Activated CD8-positive, alpha-beta memory T cell treated with anti-CD3 and anti-CD28 coated beads, Interleukin-2, amount 50 U/mL, for 24 hours (primary cell): Measurements from ENCODE around the gene DOCK9.

ENCODE experiments used
- DNase-seq: peaks from one replicate; pipeline ENCODE4 v3.0.0-alpha.2; 2020; ENCODE audit errors: extremely low read depth

DOCK9 gene

GRCh38 chr13:98947925-98948324 is 29.9 kb downstream of the DOCK9 start:
- DNase-seq = no peak

- DNase-seq = no peak
Measured at GRCh38 chr13:98945863-98946605, 31.8 kb downstream of the DOCK9 start.

- DNase-seq = no peak
Measured at GRCh38 chr13:98944336-98944735, 33.5 kb downstream of the DOCK9 start.

GRCh38 chr13:98942997-98943396 is 34.9 kb downstream of the DOCK9 start:
- no peak for DNase-seq

DNA sequence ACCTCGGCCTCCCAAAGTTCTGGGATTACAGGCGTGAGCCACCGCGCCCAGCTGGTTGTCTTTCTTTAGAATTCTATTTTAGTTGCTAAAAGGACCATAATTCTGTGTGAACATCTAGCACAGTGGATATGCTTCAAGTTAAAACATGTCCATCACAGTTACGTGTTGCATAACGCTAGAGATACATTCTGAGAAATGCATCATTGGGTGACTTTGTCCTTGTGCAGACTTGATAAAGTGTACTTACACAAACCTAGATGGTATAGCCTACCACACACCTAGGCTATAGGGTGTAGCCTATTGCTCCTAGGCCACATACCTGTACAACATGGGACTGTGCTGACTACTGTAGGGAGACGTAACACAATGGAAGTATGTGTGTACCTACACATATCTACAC is 35.4 kb downstream of the DOCK9 start:
- no peak for DNase-seq

DNA sequence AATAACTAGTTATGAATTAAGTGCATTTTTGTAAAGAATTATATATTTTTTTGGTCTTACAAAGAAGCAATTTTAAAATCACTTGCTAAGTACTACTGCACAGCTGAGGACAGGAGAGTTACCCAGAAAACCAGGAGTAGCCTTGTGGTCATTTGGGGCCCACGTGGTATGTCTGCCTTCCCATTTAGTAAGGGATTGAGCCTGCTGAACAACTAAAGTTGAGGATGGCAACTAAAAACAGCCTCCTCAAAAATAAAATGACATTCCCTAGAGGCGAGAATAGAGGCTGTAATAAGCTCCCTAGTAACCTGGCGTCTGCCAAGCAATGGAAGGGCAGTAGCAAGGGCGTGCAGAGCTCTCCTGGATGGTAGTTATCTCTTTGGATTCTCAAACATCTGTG is 36.3 kb downstream of the DOCK9 start:
- no peak for DNase-seq

GRCh38 chr13:98941126-98941525 is 36.7 kb downstream of the DOCK9 start:
- DNase-seq = no peak

DNA sequence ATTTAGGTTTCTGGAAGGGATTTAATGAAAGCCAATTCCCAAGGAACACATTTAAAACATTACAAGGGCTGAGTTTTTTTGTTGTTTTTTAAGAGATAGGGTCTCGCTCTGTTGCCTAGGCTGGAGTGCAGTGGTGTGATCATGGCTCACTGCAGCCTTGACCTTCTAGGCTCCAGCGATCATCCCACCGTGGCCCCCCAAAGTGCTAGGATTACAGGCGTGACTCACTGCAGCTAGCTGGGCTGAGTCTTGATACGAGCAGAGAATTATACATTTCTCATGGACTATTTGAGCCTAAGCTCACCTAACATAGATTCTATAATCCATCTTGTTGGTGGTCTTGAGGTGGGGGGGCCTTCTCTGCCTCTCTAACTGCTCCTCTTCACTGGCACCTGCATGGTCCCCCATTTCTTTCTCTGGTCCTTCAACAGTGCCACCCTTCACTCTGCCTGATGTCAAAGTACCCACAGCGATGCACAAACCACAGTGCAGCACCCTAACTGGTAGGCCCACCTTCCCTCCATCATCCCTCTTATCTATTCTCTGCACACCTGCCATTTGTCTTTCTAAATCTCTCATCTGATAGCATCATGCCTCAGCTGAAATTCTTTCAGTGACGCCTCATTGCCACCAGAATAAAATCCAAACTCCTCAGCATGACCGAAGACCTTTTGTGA is 37.4 kb downstream of the DOCK9 start:
- DNase-seq = no peak

- no peak for DNase-seq
Measured at GRCh38 chr13:98939660-98940191, 38.1 kb downstream of the DOCK9 start.

DNA sequence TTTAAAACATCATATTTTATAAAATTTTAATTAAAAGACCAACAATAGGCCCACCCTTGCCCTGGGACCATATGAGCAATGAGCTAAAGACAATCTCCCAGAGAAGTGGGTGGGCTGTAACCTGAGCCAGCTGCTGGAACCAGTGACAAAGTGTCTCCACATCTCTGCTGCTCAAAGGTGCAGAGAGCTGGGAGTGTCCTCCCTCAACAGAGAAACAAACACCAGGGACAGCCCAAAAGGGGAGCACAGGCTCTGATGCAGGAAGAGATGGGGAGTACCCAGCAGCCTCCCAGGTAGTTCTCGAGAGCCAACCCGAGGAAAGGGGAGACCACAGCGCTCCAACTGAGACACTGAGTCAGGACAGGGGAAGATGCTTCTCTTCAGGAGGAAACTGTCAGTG is 39.1 kb downstream of the DOCK9 start:
- no peak for DNase-seq

DNA sequence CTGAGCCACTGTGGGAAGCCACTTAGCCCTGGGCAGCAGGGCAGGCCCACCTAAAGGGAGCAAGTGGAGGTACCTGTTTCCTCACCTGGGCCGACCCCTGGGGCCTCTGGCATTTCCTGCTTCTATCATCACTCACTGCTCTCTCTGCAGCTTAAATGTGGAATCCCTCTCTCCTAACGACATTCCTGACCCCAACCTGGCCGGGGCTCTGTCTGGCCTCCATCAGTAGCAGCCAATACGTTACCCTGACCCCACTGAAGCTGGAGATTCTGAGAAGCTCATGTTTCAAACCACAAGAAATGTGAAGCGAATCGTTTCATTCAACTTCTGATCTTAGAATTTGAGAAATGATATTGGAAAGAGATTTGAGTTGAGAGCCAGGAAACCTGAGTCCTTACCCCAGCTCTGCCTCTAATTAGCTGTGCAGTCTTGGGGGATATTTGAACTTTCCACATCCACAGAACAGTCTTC is 39.9 kb downstream of the DOCK9 start:
- no peak for DNase-seq

DNA sequence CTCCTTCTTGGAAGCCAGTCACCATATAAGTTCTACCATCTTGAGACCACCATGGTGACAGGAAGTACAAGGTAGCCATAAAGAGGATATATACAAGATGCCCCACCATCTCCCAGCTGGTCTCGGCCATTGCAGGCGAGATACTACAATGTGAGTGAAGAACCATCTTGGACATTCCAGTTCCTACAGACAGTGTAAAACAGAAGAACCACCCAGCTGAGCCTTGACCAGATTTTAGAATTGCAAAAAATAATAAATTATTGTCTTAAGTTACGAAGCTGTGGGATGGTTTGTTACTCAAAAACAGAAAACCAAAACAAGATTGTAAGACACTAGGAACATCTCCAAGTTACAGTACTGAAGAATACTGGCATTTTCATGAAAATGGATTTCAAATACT is 43.6 kb downstream of the DOCK9 start:
- DNase-seq = no peak

DNA sequence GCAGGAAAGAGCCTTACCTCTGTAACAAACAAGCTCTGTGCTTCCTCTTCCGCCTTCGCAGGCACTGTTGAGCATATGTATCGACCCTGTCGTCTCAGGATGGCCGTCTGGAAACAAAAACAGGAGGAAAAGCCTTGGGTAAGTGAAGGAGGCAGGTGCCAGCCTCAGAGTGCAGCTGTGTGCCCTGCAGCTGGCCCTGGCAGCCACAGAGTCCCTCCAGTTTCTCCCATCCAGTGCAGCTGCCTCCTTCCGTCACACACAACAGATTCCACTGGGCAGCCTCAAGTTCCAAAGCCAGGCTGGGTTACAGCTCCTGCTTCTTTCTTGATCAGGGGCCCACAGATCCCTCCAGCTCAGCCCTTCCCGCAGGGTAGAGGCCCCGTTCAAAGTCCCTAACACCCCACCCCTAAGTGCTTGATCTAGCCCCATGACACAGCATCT is 47.7 kb downstream of the DOCK9 start:
- no peak for DNase-seq

DNA sequence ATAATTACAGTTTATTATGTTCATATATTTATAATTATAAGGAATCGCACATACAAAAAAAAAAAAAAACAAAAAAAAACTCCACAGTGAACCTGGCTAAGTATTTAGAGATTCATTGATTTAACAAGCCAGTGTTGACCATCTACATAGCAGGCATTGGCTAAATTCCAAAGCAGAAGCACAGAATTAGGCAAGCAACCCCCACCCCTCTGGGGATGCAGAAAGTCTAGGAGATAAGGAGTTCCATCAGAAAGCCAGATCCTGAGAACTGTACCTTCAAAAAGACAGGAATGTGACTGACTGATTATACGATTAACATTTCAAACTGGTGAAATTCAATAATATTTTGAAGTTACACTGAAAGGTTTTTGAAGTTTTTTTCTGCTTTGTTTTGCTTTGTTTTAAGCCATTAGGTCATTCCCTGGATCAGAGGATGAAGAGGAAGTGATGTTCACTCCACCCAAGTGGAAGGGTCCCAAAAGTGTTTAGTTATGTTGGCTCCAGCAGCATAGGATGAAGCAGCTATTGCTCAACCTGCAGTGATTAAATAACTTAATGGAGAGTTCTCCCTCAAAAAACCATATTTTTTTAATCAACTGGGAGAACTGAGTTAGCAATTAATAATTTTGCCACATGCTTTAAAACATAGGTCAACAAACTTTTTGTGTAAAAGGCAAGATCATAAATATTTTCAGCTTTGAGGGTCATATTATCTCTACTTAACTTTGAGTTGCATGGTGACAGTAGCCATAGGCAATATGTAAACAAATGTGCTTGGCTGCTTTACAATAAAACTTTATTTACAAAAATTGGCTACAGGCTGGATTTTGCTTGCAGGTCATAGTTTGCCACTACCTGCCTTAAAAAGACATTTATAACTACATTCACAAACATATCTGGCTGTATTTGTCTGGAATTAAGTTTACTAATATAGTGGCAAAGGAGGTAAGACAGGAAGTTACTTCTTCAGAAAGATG is 49.6 kb downstream of the DOCK9 start:
- DNase-seq = no peak

- DNase-seq = no peak
Measured at GRCh38 chr13:98925949-98926348, 51.9 kb downstream of the DOCK9 start.

GRCh38 chr13:98923641-98924397 is 54.0 kb downstream of the DOCK9 start:
- DNase-seq = no peak

DNA sequence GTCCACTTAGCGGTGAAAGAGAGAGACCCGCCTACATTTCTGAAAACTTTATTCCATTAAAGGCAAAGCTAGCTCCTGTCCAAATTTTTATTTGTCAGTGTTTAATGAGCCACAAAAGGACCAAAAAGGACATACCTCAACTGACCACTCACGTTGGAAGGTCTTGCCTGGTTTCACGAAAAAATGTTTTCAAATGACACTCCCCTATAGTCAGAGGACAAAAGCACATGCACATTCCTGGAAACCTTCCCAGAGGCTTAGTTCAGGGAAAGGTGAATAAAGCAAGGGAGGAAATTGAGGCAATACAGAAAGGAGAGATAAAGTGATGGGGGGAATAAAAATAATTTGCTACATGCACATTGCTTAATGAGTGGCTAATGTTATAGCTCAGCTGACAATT is 55.6 kb downstream of the DOCK9 start:
- DNase-seq = no peak

GRCh38 chr13:98921786-98922185 is 56.1 kb downstream of the DOCK9 start:
- no peak for DNase-seq

GRCh38 chr13:98921015-98921580 is 56.8 kb downstream of the DOCK9 start:
- no peak for DNase-seq

DNA sequence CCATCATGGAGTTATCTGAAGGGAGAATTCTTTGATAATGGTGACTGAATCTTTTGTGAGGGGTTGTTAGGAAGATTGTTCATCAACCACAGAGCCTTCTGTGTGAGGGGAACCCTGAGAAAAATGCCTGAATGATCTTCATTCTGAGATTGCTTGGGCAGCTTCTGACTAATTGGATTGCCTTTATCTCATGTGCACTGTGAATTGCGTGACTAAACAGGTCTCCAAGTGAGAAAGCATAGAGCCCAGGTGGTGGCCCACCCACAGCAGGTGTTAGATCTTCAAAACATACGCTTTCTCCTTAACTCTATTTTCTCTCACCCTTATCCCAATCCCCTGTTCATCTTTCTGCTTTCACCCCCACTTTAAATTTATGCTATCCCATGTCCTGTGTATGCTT is 58.3 kb downstream of the DOCK9 start:
- no peak for DNase-seq

DNA sequence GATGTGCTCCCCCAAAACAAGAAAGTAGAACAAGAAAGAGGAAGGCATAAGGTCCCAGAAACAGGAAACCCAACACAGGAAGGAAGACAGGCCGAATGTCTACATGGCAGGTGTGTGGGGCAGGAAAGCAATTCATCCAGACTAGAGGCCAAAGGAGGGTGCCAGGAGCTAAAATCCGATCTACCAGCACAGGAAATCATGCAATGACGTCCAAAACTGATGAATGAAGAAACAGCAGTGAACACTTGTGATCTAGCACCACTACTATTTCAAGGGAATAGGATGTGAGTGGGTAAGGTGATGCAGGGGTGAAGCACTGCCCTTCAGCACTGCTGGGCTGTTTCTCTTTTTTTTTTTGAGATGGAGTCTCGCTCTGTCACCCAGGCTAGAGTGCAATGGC is 59.1 kb downstream of the DOCK9 start:
- no peak for DNase-seq
